GM19468 (cell line): ENCODE measurements around the gene GORASP2.
A peak's percentile ranks its signal among the peaks of the same experiment; 100 is the strongest.

Experiments used
- ATAC-seq: cut with Tn5 transposase; IDR thresholded peaks from one replicate; pipeline ENCODE4 v1.9.1; 2021; ENCODE audit warnings: mild to moderate bottlenecking, moderate library complexity, moderate number of reproducible peaks; ENCODE audit not compliant: unreplicated experiment; ENCODE audit errors: extremely low read depth

Gene GORASP2

GRCh38 chr2:170922634-170923494 lies 6.2 kb upstream of the GORASP2 start:
- no peak for ATAC-seq

- no peak for ATAC-seq
Observed at GRCh38 chr2:170923799-170924198, 5.3 kb upstream of the GORASP2 start.

- ATAC-seq, result no peak
Observed at GRCh38 chr2:170924969-170925368, 4.1 kb upstream of the GORASP2 start.

- no peak for ATAC-seq
Observed at GRCh38 chr2:170925923-170926322, 3.1 kb upstream of the GORASP2 start.

- no peak for ATAC-seq
Observed at GRCh38 chr2:170926743-170927297, 2.2 kb upstream of the GORASP2 start.

GRCh38 chr2:170928036-170928823 lies 823 bp upstream of the GORASP2 start:
- ATAC-seq, result no peak

GRCh38 chr2:170929686-170930050 lies 615 bp downstream of the GORASP2 start:
- ATAC-seq, result no peak

GRCh38 chr2:170930131-170930990 lies 1.3 kb downstream of the GORASP2 start:
- ATAC-seq, result no peak

- ATAC-seq, result no peak
Observed at GRCh38 chr2:170930991-170931266, 1.9 kb downstream of the GORASP2 start.

GRCh38 chr2:170932166-170932565 lies 3.1 kb downstream of the GORASP2 start:
- no peak for ATAC-seq

GRCh38 chr2:170932948-170933347 lies 3.9 kb downstream of the GORASP2 start:
- ATAC-seq, result no peak

- ATAC-seq, result no peak
Observed at GRCh38 chr2:170937709-170938379, 8.8 kb downstream of the GORASP2 start.

GRCh38 chr2:170940066-170940465 lies 11.0 kb downstream of the GORASP2 start:
- no peak for ATAC-seq

- ATAC-seq, result no peak
Observed at GRCh38 chr2:170942615-170943014, 13.6 kb downstream of the GORASP2 start.

GRCh38 chr2:170943041-170943440 lies 14.0 kb downstream of the GORASP2 start:
- ATAC-seq, result no peak

- no peak for ATAC-seq
Observed at GRCh38 chr2:170943596-170943995, 14.5 kb downstream of the GORASP2 start.

GRCh38 chr2:170944545-170944944 lies 15.5 kb downstream of the GORASP2 start:
- no peak for ATAC-seq

- no peak for ATAC-seq
Observed at GRCh38 chr2:170949415-170949814, 20.4 kb downstream of the GORASP2 start.

- ATAC-seq, result peak; percentile 90
Observed at GRCh38 chr2:170950221-170950761, 21.2 kb downstream of the GORASP2 start.

GRCh38 chr2:170953941-170954340 lies 24.9 kb downstream of the GORASP2 start:
- no peak for ATAC-seq
